A549 treated with ZK216348 at 1 μM for 4 hours (cell line): ENCODE results near the gene HMGB2. TPM values are rescaled to one million over a fixed set of nuclear protein-coding genes. Genes with fewer than 3 reads are reported as not detected.

Experiments used
- total RNA-seq: library from RNA; stranded (reverse); fragments of 200-300 nt; extraction: Qiagen RNA extraction; gene quantifications from 5 replicates; pipeline ENCODE4 v1.2.3, GENCODE V29; 2022; ENCODE audit warnings: low read depth

Gene HMGB2
- total RNA-seq: 99.4 to 155 TPM (median 122 TPM) in 5 replicates

GRCh38 chr4:173334085-173334890, at the start of gene HMGB2:
TSS of gene HMGB2 (minus strand) at chr4:173334358. CDS start at chr4:173333649, 709 bp downstream.

GRCh38 chr4:173370477-173371291, 36.5 kb upstream of the HMGB2 start, which contains the start of gene SAP30:
TSS of gene SAP30 (plus strand) at chr4:173370954. CDS start at chr4:173371183, 229 bp downstream.

Other genes starting within 250 kb of the HMGB2 start
- gene GALNT7, start 165.5 kb downstream of the HMGB2 start, total RNA-seq: 18.0 to 34.6 TPM (median 26.5 TPM) in 5 replicates
- 22.4 to 25.4 TPM (median 24.6 TPM) in 5 replicates for gene SAP30, start 36.6 kb upstream of the HMGB2 start, total RNA-seq
- not detected in 5 replicates for gene SCRG1, start 64.8 kb upstream of the HMGB2 start, total RNA-seq
- 0.12 to 0.62 TPM (median 0.31 TPM) in 5 replicates for gene HAND2, start 195.9 kb upstream of the HMGB2 start, total RNA-seq